PC-3 (cell line): ENCODE data around the gene CFAP54. TPM values are rescaled to one million over a fixed set of nuclear protein-coding genes. Genes with fewer than 3 reads are reported as not detected.

Experiments used
- ATAC-seq: fragments of 200-7000 bp; cut with Tn5 transposase; 2 replicates; pipeline ENCODE4 v1.9.1; 2020; ENCODE audit warnings: mild to moderate bottlenecking, moderate library complexity
- BruUV-seq: library from RNA; stranded (reverse); fragments of 400-500 nt; replicated peaks from 2 replicates; lab custom pipeline; 2021; lab: Mats Ljungman, UMichigan
- CTCF ChIA-PET: fragments of 300-600 bp; sonication (Branson Sonifier 250); formaldehyde crosslinking; loops from one replicate; lab custom pipeline; 2022; ENCODE audit warnings: antibody characterized with exemption; lab: Charles Lee
- POLR2A ChIA-PET: fragments of 300-600 bp; sonication (Branson Sonifier 250); formaldehyde crosslinking; loops from one replicate; lab custom pipeline; 2022; ENCODE audit warnings: antibody characterized with exemption; ENCODE audit not compliant: unreplicated experiment; lab: Charles Lee
- DNase-seq: peaks from one replicate; pipeline ENCODE4 v3.0.0-alpha.2; 2015
- H2AFZ ChIP-seq: fragments of 300-600 bp; sonication (generic); 2 replicates; pipeline ENCODE4 v1.6.0; 2016; ENCODE audit warnings: antibody characterized with exemption, low read length
- H3F3A ChIP-seq: fragments of 300-600 bp; sonication (generic); one replicate; pipeline ENCODE4 v1.6.0; 2017; ENCODE audit warnings: antibody characterized with exemption, low read length, control low read depth, mild to moderate bottlenecking; ENCODE audit not compliant: unreplicated experiment
- H3K27ac ChIP-seq: fragments of 300-600 bp; sonication (generic); 2 replicates; pipeline ENCODE4 v1.5.1; 2016; ENCODE audit warnings: mild to moderate bottlenecking, low read length
- H3K27me3 ChIP-seq: fragments of 300-600 bp; sonication (generic); 2 replicates; pipeline ENCODE4 v1.6.1; 2016; ENCODE audit warnings: low read length, mixed read lengths
- H3K36me3 ChIP-seq: fragments of 300-600 bp; sonication (generic); 2 replicates; pipeline ENCODE4 v1.6.1; 2016; ENCODE audit warnings: low read depth, mixed run types, low read length, mixed read lengths
- H3K4me1 ChIP-seq: fragments of 300-600 bp; sonication (generic); 2 replicates; pipeline ENCODE4 v1.5.1; 2016; ENCODE audit warnings: low read length; ENCODE audit not compliant: insufficient read depth
- H3K4me2 ChIP-seq: fragments of 300-600 bp; sonication (generic); 2 replicates; pipeline ENCODE4 v1.6.0; 2016; ENCODE audit warnings: low read length
- H3K4me3 ChIP-seq: fragments of 300-600 bp; sonication (generic); 2 replicates; pipeline ENCODE4 v1.5.1; 2016; ENCODE audit warnings: mild to moderate bottlenecking, low read length, mixed read lengths
- H3K79me2 ChIP-seq: fragments of 300-600 bp; sonication (generic); 2 replicates; pipeline ENCODE4 v1.6.1; 2017; ENCODE audit warnings: low read length, mixed read lengths
- H3K9ac ChIP-seq: fragments of 300-600 bp; sonication (generic); 2 replicates; pipeline ENCODE4 v1.6.0; 2016; ENCODE audit warnings: mild to moderate bottlenecking, low read length
- H3K9me2 ChIP-seq: fragments of 300-600 bp; sonication (generic); replicated peaks from 2 replicates; pipeline ENCODE4 v1.6.1; 2016; ENCODE audit warnings: mixed run types, low read length, mixed read lengths
- H3K9me3 ChIP-seq: fragments of 300-600 bp; sonication (generic); 2 replicates; pipeline ENCODE4 v1.6.1; 2016; ENCODE audit warnings: low read length, mixed read lengths
- H4K20me1 ChIP-seq: fragments of 300-600 bp; sonication (generic); 2 replicates; pipeline ENCODE4 v1.6.1; 2016; ENCODE audit warnings: low read length, mixed read lengths
- EZH2 ChIP-seq: fragments of 300-600 bp; sonication (generic); IDR thresholded peaks from one replicate; pipeline ENCODE4 v1.6.1; 2017; ENCODE audit warnings: antibody characterized with exemption, mild to moderate bottlenecking, low read length; ENCODE audit not compliant: unreplicated experiment
- EZH2phosphoT487 ChIP-seq: fragments of 300-600 bp; sonication (generic); IDR thresholded peaks from 2 replicates; pipeline ENCODE4 v1.6.1; 2018; ENCODE audit warnings: mild to moderate bottlenecking, antibody characterized with exemption, low read length, borderline replicate concordance
- intact Hi-C: fragments of 100-400 bp; cut with micrococcal nuclease; formaldehyde crosslinking; loops from 2 replicates; pipeline ENCODE4 v1.9.0; 2023
- total RNA-seq: library from RNA; depleted of rRNA; stranded (reverse); fragments of >200 nt; gene quantifications from 2 replicates; pipeline ENCODE4 v1.2.3, GENCODE V29; 2014
- TF ChIP-seq, protein P1 (sequence below): fragments of 300-600 bp; sonication (generic); conservative IDR thresholded peaks from 2 replicates; pipeline ENCODE4 v1.5.1; 2017; ENCODE audit warnings: antibody characterized with exemption, low read depth, mild to moderate bottlenecking, low read length

CFAP54 gene
- total RNA-seq, 1 experiment from 2014 or later, result 0.77 TPM

DNA sequence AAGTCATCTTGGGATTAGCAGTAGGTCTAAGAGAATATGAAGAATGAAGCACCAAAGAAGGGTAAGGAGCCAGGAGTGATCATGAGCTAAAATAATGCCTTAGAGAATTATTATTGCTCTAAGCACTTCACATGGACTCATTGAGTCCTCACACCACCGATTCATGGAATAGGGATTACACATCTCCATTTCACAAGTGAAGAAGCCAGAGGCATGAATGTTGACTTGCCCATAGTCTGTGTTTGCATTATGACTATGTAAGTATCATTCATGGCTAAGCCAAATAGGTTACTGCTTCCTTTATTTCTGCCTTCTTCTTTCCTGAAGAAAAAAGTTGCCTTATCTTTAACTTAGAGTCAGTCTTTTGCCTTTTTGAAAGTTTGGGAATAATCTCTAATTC is 318.4 kb downstream of the CFAP54 start:
- Histone ChIP-seq H3K9me2 (no peaks in the 10 kb centered on the region), H3K27me3 (no peaks in the 10 kb centered on the region), H3F3A (peaks cover 17% of the 10 kb centered on the region), H2AFZ (no peak overlapping the region), H3K27ac (peak overlapping the region; percentile 66), H4K20me1 (no peaks in the 10 kb centered on the region), H3K79me2 (no peaks in the 10 kb centered on the region), H3K36me3 (no peaks in the 10 kb centered on the region; the same call in 1 of the 2 replicates), H3K4me1 (peaks cover 52% of the 10 kb centered on the region), H3K4me3 (no peak overlapping the region), H3K4me2 (peak overlapping the region; percentile 35), H3K9me3 (peaks cover 14% of the 10 kb centered on the region; the same call in 1 of the 2 replicates), H3K9ac (0 out of 2 replicates have a peak overlapping the region, but pooled peaks have one; percentile 14)
- TF ChIP-seq EZH2 (no peak), EZH2phosphoT487 (no peak)
- TF ChIP-seq, protein P1, sequence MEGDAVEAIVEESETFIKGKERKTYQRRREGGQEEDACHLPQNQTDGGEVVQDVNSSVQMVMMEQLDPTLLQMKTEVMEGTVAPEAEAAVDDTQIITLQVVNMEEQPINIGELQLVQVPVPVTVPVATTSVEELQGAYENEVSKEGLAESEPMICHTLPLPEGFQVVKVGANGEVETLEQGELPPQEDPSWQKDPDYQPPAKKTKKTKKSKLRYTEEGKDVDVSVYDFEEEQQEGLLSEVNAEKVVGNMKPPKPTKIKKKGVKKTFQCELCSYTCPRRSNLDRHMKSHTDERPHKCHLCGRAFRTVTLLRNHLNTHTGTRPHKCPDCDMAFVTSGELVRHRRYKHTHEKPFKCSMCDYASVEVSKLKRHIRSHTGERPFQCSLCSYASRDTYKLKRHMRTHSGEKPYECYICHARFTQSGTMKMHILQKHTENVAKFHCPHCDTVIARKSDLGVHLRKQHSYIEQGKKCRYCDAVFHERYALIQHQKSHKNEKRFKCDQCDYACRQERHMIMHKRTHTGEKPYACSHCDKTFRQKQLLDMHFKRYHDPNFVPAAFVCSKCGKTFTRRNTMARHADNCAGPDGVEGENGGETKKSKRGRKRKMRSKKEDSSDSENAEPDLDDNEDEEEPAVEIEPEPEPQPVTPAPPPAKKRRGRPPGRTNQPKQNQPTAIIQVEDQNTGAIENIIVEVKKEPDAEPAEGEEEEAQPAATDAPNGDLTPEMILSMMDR, result no peak
- POLR2A ChIA-PET, result no interaction called here
- intact Hi-C loops, result no loop called here
- DNase-seq (peak; percentile 88), ATAC-seq (peak; percentile 49)
- CTCF ChIA-PET, result no interaction called here
- no TSS peak for BruUV-seq

DNA sequence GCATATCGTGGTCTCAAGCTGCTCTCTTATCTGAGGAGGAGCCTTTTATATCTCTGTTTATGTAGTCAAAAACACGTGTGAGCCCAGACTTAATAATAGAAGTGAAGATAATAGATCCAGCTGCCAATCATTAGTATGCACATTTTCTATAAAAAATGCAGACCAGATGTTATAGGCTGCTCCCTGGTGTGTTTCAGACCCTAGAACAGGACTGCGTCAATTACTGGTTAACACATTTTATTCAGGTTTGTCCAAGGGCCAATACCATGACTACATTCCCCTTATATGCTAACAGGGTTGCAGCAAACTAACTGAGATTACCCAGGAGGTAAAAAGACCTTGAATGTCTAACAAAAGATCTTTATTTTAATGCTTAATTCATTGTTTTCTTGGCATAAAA is 319.2 kb downstream of the CFAP54 start:
- H3K4me2 ChIP-seq, result no peak overlapping the region

DNA sequence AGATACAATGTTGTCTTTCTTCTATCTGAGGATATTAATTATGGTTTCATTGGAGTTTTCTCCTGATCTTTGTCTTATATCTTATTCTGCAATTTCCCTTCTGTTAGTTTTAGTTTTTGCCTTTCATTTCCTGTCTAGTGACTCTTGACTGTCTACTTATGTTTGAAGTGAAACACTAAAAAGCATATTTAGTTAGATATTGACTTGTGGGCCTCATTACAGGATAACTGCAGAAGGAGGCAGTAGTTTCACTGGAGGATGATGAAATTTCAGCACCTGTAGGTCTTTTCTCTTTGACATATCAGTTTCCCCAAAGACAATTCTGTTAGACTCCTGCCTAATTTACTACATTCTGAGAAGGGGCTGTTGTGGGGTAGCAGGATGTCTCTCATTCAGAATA is 320.1 kb downstream of the CFAP54 start:
- H3K4me2 ChIP-seq, result peak overlapping the region; percentile 87
- POLR2A ChIA-PET, result no interaction called here
- TF ChIP-seq EZH2phosphoT487, result no peak
- no peak for TF ChIP-seq EZH2
- no peaks in the 10 kb centered on the region for H3K79me2 ChIP-seq
- 0 out of 2 replicates have a peak, but pooled peaks cover 2% of the 10 kb centered on the region for H3K9me3 ChIP-seq
- peak overlapping the region; percentile 20 for H2AFZ ChIP-seq
- H3K9ac ChIP-seq, result peak overlapping the region; percentile 93
- DNase-seq (no peak), ATAC-seq (no peak)
- intact Hi-C loops, result no loop called here
- CTCF ChIA-PET, result interaction anchor here (1.1 kb wide), 1 partner anchor 36 kb away, joined by 5 read pairs; no protein-coding TSS in a partner anchor
- H3K4me3 ChIP-seq, result peak overlapping the region; percentile 57; the same call in 1 of the 2 replicates
- no peaks in the 10 kb centered on the region for H4K20me1 ChIP-seq
- H3K27me3 ChIP-seq, result no peaks in the 10 kb centered on the region
- H3F3A ChIP-seq, result peaks cover 17% of the 10 kb centered on the region
- no TSS peak for BruUV-seq
- no peaks in the 10 kb centered on the region for H3K9me2 ChIP-seq
- H3K27ac ChIP-seq, result peak overlapping the region; percentile 100
- H3K4me1 ChIP-seq, result peaks cover 52% of the 10 kb centered on the region
- H3K36me3 ChIP-seq, result no peaks in the 10 kb centered on the region

More for the DNA sequence above, 319.2 kb downstream of the CFAP54 start:
- H3K79me2 ChIP-seq, result no peaks in the 10 kb centered on the region
- H3K27ac ChIP-seq, result peak overlapping the region; percentile 66
- DNase-seq (no peak), ATAC-seq (no peak)
- peaks cover 10% of the 10 kb centered on the region; the same call in 1 of the 2 replicates for H3K9me3 ChIP-seq
- CTCF ChIA-PET, result no interaction called here
- no peak overlapping the region for H3K9ac ChIP-seq
- TF ChIP-seq EZH2, result no peak
- TF ChIP-seq, protein P1, result no peak
- no peak for TF ChIP-seq EZH2phosphoT487
- no peak overlapping the region for H3K4me3 ChIP-seq
- H3K9me2 ChIP-seq, result no peaks in the 10 kb centered on the region
- H2AFZ ChIP-seq, result no peak overlapping the region
- no peaks in the 10 kb centered on the region; the same call in 1 of the 2 replicates for H3K36me3 ChIP-seq
- intact Hi-C loops, result no loop called here
- no peaks in the 10 kb centered on the region for H4K20me1 ChIP-seq
- BruUV-seq, result no TSS peak
- POLR2A ChIA-PET, result no interaction called here
- H3K4me1 ChIP-seq, result peaks cover 52% of the 10 kb centered on the region
- peaks cover 17% of the 10 kb centered on the region for H3F3A ChIP-seq
- no peaks in the 10 kb centered on the region for H3K27me3 ChIP-seq
